ENCODE results near the gene MN1.

Gene MN1

GRCh38 chr22:27786291-27786932 is 15.1 kb downstream of the MN1 start:
- DNase-seq (ENCODE audit: low read depth in 4 of 4, low spot score in 1 of 4) = no peak

GRCh38 chr22:27785831-27786230 is 15.7 kb downstream of the MN1 start:
- no peak for DNase-seq (ENCODE audit: low read depth in 4 of 4, low spot score in 1 of 4)

GRCh38 chr22:27784120-27784475 is 17.5 kb downstream of the MN1 start:
- no peak for DNase-seq (ENCODE audit: low read depth in 4 of 4, low spot score in 1 of 4)

- DNase-seq (ENCODE audit: low read depth in 4 of 4, low spot score in 1 of 4) = no peak
Observed at GRCh38 chr22:27783436-27784119, 18.0 kb downstream of the MN1 start.

GRCh38 chr22:27782088-27782487 is 19.5 kb downstream of the MN1 start:
- no peak for DNase-seq (ENCODE audit: low read depth in 4 of 4, low spot score in 1 of 4)

GRCh38 chr22:27780161-27780575 is 21.4 kb downstream of the MN1 start:
- DNase-seq (ENCODE audit: low read depth in 4 of 4, low spot score in 1 of 4) = no peak

- DNase-seq (ENCODE audit: low read depth in 4 of 4, low spot score in 1 of 4) = no peak
Observed at GRCh38 chr22:27779643-27780042, 21.9 kb downstream of the MN1 start.

GRCh38 chr22:27778294-27779090 is 23.1 kb downstream of the MN1 start:
- DNase-seq (ENCODE audit: low read depth in 4 of 4, low spot score in 1 of 4) = no peak

- no peak for DNase-seq (ENCODE audit: low read depth in 4 of 4, low spot score in 1 of 4)
Observed at GRCh38 chr22:27777128-27777527, 24.4 kb downstream of the MN1 start.

- DNase-seq (ENCODE audit: low read depth in 4 of 4, low spot score in 1 of 4) = no peak
Observed at GRCh38 chr22:27776650-27776958, 25.0 kb downstream of the MN1 start.

- no peak for DNase-seq (ENCODE audit: low read depth in 4 of 4, low spot score in 1 of 4)
Observed at GRCh38 chr22:27775758-27776649, 25.6 kb downstream of the MN1 start.

GRCh38 chr22:27775087-27775698 is 26.4 kb downstream of the MN1 start:
- DNase-seq (ENCODE audit: low read depth in 4 of 4, low spot score in 1 of 4) = no peak

GRCh38 chr22:27774200-27774599 is 27.4 kb downstream of the MN1 start:
- DNase-seq (ENCODE audit: low read depth in 4 of 4, low spot score in 1 of 4) = no peak

- DNase-seq (ENCODE audit: low read depth in 4 of 4, low spot score in 1 of 4) = no peak
Observed at GRCh38 chr22:27772984-27773498, 28.5 kb downstream of the MN1 start.

- DNase-seq (ENCODE audit: low read depth in 4 of 4, low spot score in 1 of 4) = no peak
Observed at GRCh38 chr22:27772081-27772983, 29.2 kb downstream of the MN1 start.

- DNase-seq (ENCODE audit: low read depth in 4 of 4, low spot score in 1 of 4) = no peak
Observed at GRCh38 chr22:27771637-27772036, 29.9 kb downstream of the MN1 start.

GRCh38 chr22:27769012-27769411 is 32.5 kb downstream of the MN1 start:
- no peak for DNase-seq (ENCODE audit: low read depth in 4 of 4, low spot score in 1 of 4)

GRCh38 chr22:27768027-27768653 is 33.4 kb downstream of the MN1 start:
- no peak for DNase-seq (ENCODE audit: low read depth in 4 of 4, low spot score in 1 of 4)

- DNase-seq (ENCODE audit: low read depth in 4 of 4, low spot score in 1 of 4) = no peak
Observed at GRCh38 chr22:27766679-27767078, 34.9 kb downstream of the MN1 start.

Data from stimulated activated CD4-positive, alpha-beta T cell treated with anti-CD3 and anti-CD28 coated beads, Interleukin-1b, Interleukin-23, amount 100 ng/mL, for 24 hours (primary cell).